ENCODE measurements around the gene MMP21.

- TF ChIP-seq CTCF (IDR thresholded peaks at IDR 0.05) (no peak), POLR2A (IDR thresholded peaks at IDR 0.05) (no peak)
Observed at GRCh38 chr10:125779403-125780327, 4.0 kb upstream of the MMP21 start.
